Testis (tissue), 3 donors: ENCODE measurements around the gene PHLPP1. TPM values are rescaled to one million over a fixed set of nuclear protein-coding genes. Genes with fewer than 3 reads are reported as not detected.
"Not testable (repeated sequence)": the region's sequence is repeated elsewhere in the genome, so short reads cannot be mapped to it uniquely, and the experiment has no call there.

ENCODE experiments used
- DNase-seq: peaks from one replicate; pipeline ENCODE4 v3.0.0-alpha.2; 2019
- H3K27ac ChIP-seq, 2 donors: fragments of 200-600 bp; sonication (generic); one replicate each; pipeline ENCODE4 v1.5.1; 2019
- H3K27me3 ChIP-seq: fragments of 200-600 bp; sonication (generic); one replicate; pipeline ENCODE4 v1.5.1; 2019
- H3K36me3 ChIP-seq: fragments of 200-600 bp; sonication (generic); one replicate; pipeline ENCODE4 v1.5.1; 2017; ENCODE audit warnings: low read depth; ENCODE audit errors: missing control alignments
- H3K4me1 ChIP-seq: fragments of 200-600 bp; sonication (generic); one replicate; pipeline ENCODE4 v1.5.1; 2019
- H3K4me3 ChIP-seq, 2 donors: fragments of 200-600 bp; sonication (generic); one replicate each; pipeline ENCODE4 v1.5.1; 2017 to 2019
- H3K9me3 ChIP-seq: fragments of 200-600 bp; sonication (generic); one replicate; pipeline ENCODE4 v1.5.1; 2017
- CTCF ChIP-seq, 3 experiments: fragments of 450-650 bp in 2 of 3; fragments of 200-600 bp in 1 of 3; sonication (generic) in 1 of 3; IDR thresholded peaks; one replicate each; pipeline ENCODE4 v1.5.1; 2016 to 2019; ENCODE audit warnings: antibody characterized with exemption in 3 of 3, mild to moderate bottlenecking in 2 of 3, moderate library complexity in 1 of 3
- POLR2A ChIP-seq: fragments of 450-650 bp; IDR thresholded peaks from one replicate; pipeline ENCODE4 v1.6.1; 2017; ENCODE audit warnings: antibody characterized with exemption, mild to moderate bottlenecking, moderate library complexity
- WGBS, 2 donors: methylation state at CpG; one replicate each; pipeline ENCODE4 v1.1.5; 2018; 5-methylcytosine and 5-hydroxymethylcytosine counted together
- intact Hi-C: fragments of 100-400 bp; cut with DNase I; formaldehyde crosslinking; loops from one replicate; pipeline ENCODE4 v1.15.1; 2023; ENCODE audit warnings: low total_unique reads
- polyA plus RNA-seq: library from polyadenylated mRNA; stranded (reverse); fragments of 350-450 nt; fragmentation: Illumina TruSeq; extraction: RNeasy Lipid Tissue Mini Kit (QIAGEN cat#74804); gene quantifications from one replicate; pipeline ENCODE4 v1.2.3, GENCODE V29; 2014; ENCODE audit warnings: low read depth, low replicate concordance; ENCODE audit not compliant: insufficient read depth
- total RNA-seq, 2 donors: library from RNA; depleted of rRNA; stranded (reverse); fragments of >200 nt; gene quantifications; one replicate each; pipeline ENCODE4 v1.2.3, GENCODE V29; 2016

Gene PHLPP1
- total and polyA plus RNA-seq, 3 donors from 2014 or later, result 31.5 to 60.1 (median 50.5) TPM

GRCh38 chr18:62799977-62800376 lies 84.6 kb downstream of the PHLPP1 start:
- intact Hi-C loops, result no loop called here
- WGBS, 2 donors, result 73 to 75% methylated on average over 6 of the region's 6 CpGs

GRCh38 chr18:62802523-62802922 lies 87.2 kb downstream of the PHLPP1 start:
- Histone ChIP-seq H3K9me3 (no peaks in the 10 kb centered on the region), H3K27me3 (no peaks in the 10 kb centered on the region), H3K4me3 (no peak overlapping the region), H3K4me1 (peaks cover 4% of the 10 kb centered on the region), H3K27ac (no peak overlapping the region), H3K36me3 (no peaks in the 10 kb centered on the region)
- intact Hi-C loops, result no loop called here
- 65 to 66% methylated on average over 3 of the region's 3 CpGs for WGBS, 2 donors
- no peak for DNase-seq
- TF ChIP-seq POLR2A, result no peak
- TF ChIP-seq CTCF (IDR thresholded peaks at IDR 0.05), result no peak

More at GRCh38 chr18:62799977-62800376, 84.6 kb downstream of the PHLPP1 start:
- H3K9me3 ChIP-seq, result no peaks in the 10 kb centered on the region
- no peak overlapping the region for H3K4me3 ChIP-seq
- no peaks in the 10 kb centered on the region for H3K36me3 ChIP-seq
- H3K27ac ChIP-seq, result no peak overlapping the region
- no peak for DNase-seq
- TF ChIP-seq POLR2A, result no peak
- no peak for TF ChIP-seq CTCF (IDR thresholded peaks at IDR 0.05)
- no peaks in the 10 kb centered on the region for H3K27me3 ChIP-seq
- H3K4me1 ChIP-seq, result peaks cover 4% of the 10 kb centered on the region

- whole genome bisulfite sequencing, 2 donors, result 84 to 94% methylated on average over 2 of the region's 2 CpGs
- Histone ChIP-seq H3K4me3 (no peak overlapping the region), H3K27ac (no peak overlapping the region), H3K36me3 (no peaks in the 10 kb centered on the region), H3K9me3 (no peaks in the 10 kb centered on the region), H3K27me3 (no peaks in the 10 kb centered on the region), H3K4me1 (no peaks in the 10 kb centered on the region)
- intact Hi-C loops, result no loop called here
- TF ChIP-seq POLR2A (no peak), CTCF (IDR thresholded peaks at IDR 0.05) (no peak)
- DNase-seq, result no peak
These were observed 92.1 kb downstream of the PHLPP1 start for GRCh38 chr18:62807396-62807795.

GRCh38 chr18:62808123-62808522 lies 92.8 kb downstream of the PHLPP1 start:
- no peaks in the 10 kb centered on the region for H3K4me1 ChIP-seq
- H3K9me3 ChIP-seq, result no peaks in the 10 kb centered on the region
- intact Hi-C loops, result no loop called here
- no peak for TF ChIP-seq CTCF (IDR thresholded peaks at IDR 0.05)
- no peak for TF ChIP-seq POLR2A
- H3K27ac ChIP-seq, result no peak overlapping the region
- no peak for DNase-seq
- 88 to 90% methylated on average over 1 of the region's 1 CpG for WGBS, 2 donors
- no peaks in the 10 kb centered on the region for H3K36me3 ChIP-seq
- no peak overlapping the region for H3K4me3 ChIP-seq
- no peaks in the 10 kb centered on the region for H3K27me3 ChIP-seq

GRCh38 chr18:62809445-62809844 lies 94.1 kb downstream of the PHLPP1 start:
- H3K27ac ChIP-seq, H3K4me3 ChIP-seq, H3K36me3 ChIP-seq, intact Hi-C loops, H3K4me1 ChIP-seq, H3K9me3 ChIP-seq, DNase-seq, H3K27me3 ChIP-seq: not testable (repeated sequence)
- 96 to 97% methylated on average over 8 of the region's 8 CpGs for WGBS, 2 donors
